ENCODE results near the gene OR4E2. TPM values are rescaled to one million over a fixed set of nuclear protein-coding genes. Genes with fewer than 3 reads are reported as not detected.

The OR4E2 gene
- total and polyA plus RNA-seq, 2 experiments from 2014 or later = not detected

DNA sequence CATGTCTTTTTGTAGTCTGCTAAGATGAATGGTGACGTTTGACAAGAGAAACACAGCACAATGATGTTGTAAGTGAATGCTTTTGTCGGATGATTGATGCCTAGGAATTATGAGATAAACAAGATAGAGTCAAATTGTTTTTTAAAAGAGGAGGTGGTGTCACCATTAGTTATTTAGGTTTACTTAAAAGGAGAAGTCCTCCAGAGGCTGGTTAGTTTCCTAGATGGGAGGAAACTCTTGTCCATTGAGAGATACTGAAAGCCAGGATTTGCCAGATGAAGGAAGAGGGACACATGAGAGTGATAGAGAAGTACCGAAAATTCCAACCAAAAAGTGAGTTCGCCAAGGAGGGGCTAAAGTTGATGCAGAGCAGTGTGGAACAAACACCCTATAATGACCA, 18.8 kb upstream of the OR4E2 start, which contains the start of gene OR10G2:
TSS of gene OR10G2 (minus strand) at position 101 of the 400 bp plus-strand sequence. CDS start at position 3, 98 bp downstream.
- ATAC-seq = no peak
- Mint-ChIP-seq H3K27ac (no peak within 1 kb of the TSS), H3K9me3 (no peaks in the 10 kb centered on the region), H3K4me1 (no peaks in the 10 kb centered on the region), H3K4me3 (no peak within 1 kb of the TSS), H3K36me3 (ENCODE audit: low read depth) (no peaks in the 10 kb centered on the region), H3K27me3 (ENCODE audit: insufficient read depth, low read depth, poor library complexity) (no peaks in the 10 kb centered on the region)
- H3K4me1 ChIP-seq (ENCODE audit: insufficient read depth) = no peaks in the 10 kb centered on the region
- no peaks in the 10 kb centered on the region for H3K27me3 ChIP-seq (ENCODE audit: insufficient read depth)
- no peaks in the 10 kb centered on the region for H3F3A ChIP-seq (replicated peaks; ENCODE audit: low read depth)
- H4K20me1 ChIP-seq (replicated peaks; ENCODE audit: insufficient read depth) = no peaks in the 10 kb centered on the region
- H3K9me2 ChIP-seq (ENCODE audit: insufficient read depth) = peaks cover 5% of the 10 kb centered on the region; the same call in 1 of the 2 replicates
- TF ChIP-seq ZNF331 (CRISPR knock-in tag; IDR thresholded peaks at IDR 0.05; ENCODE audit: low read depth) = no peak
- TF ChIP-seq EZH2phosphoT487 (IDR thresholded peaks at IDR 0.05; ENCODE audit: unreplicated experiment) = no peak
- TF ChIP-seq ZNF114 (CRISPR knock-in tag; IDR thresholded peaks at IDR 0.05) = no peak
- TF ChIP-seq NANOG (IDR thresholded peaks at IDR 0.05; ENCODE audit: borderline replicate concordance) = no peak
- TF ChIP-seq, protein P1, sequence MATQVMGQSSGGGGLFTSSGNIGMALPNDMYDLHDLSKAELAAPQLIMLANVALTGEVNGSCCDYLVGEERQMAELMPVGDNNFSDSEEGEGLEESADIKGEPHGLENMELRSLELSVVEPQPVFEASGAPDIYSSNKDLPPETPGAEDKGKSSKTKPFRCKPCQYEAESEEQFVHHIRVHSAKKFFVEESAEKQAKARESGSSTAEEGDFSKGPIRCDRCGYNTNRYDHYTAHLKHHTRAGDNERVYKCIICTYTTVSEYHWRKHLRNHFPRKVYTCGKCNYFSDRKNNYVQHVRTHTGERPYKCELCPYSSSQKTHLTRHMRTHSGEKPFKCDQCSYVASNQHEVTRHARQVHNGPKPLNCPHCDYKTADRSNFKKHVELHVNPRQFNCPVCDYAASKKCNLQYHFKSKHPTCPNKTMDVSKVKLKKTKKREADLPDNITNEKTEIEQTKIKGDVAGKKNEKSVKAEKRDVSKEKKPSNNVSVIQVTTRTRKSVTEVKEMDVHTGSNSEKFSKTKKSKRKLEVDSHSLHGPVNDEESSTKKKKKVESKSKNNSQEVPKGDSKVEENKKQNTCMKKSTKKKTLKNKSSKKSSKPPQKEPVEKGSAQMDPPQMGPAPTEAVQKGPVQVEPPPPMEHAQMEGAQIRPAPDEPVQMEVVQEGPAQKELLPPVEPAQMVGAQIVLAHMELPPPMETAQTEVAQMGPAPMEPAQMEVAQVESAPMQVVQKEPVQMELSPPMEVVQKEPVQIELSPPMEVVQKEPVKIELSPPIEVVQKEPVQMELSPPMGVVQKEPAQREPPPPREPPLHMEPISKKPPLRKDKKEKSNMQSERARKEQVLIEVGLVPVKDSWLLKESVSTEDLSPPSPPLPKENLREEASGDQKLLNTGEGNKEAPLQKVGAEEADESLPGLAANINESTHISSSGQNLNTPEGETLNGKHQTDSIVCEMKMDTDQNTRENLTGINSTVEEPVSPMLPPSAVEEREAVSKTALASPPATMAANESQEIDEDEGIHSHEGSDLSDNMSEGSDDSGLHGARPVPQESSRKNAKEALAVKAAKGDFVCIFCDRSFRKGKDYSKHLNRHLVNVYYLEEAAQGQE (IDR thresholded peaks at IDR 0.05; ENCODE audit: unreplicated experiment) = no peak
- TF ChIP-seq POLR2AphosphoS5 (IDR thresholded peaks at IDR 0.05; ENCODE audit: low read depth) = no peak
- no peak for TF ChIP-seq ZNF462 (CRISPR knock-in tag; IDR thresholded peaks at IDR 0.05)
- H3K4me3 ChIP-seq = no peak within 1 kb of the TSS
- H3K79me2 ChIP-seq (replicated peaks; ENCODE audit: insufficient read depth) = no peaks in the 10 kb centered on the region
- no peak within 1 kb of the TSS for H3K27ac ChIP-seq (ENCODE audit: low read depth)
- DNase-seq (ENCODE audit: low spot score) = no peak
- H2AFZ ChIP-seq = peak within 1 kb of the TSS; percentile 19; the same call in 1 of the 2 replicates
- H3K4me2 ChIP-seq = no peak within 1 kb of the TSS
- H3K36me3 ChIP-seq (ENCODE audit: insufficient read depth) = no peaks in the 10 kb centered on the region

Data from GM23338 (cell line).